ENCODE results near the gene MYO5A.
"Not testable (repeated sequence)": the region's sequence is repeated elsewhere in the genome, so short reads cannot be mapped to it uniquely, and the experiment has no call there.

The MYO5A gene

GRCh38 chr15:52503788-52504496 lies 24.7 kb downstream of the MYO5A start:
- DNase-seq, result no peak

GRCh38 chr15:52502608-52503007 lies 26.1 kb downstream of the MYO5A start:
- no peak for DNase-seq

GRCh38 chr15:52499506-52499905 lies 29.2 kb downstream of the MYO5A start:
- no peak for DNase-seq

- DNase-seq, result peak; percentile 58
Observed at GRCh38 chr15:52498706-52499105, 30.0 kb downstream of the MYO5A start.

- DNase-seq, result peak; percentile 49
Observed at GRCh38 chr15:52496776-52497470, 31.8 kb downstream of the MYO5A start.

- DNase-seq, result no peak
Observed at GRCh38 chr15:52496175-52496574, 32.5 kb downstream of the MYO5A start.

- DNase-seq, result no peak
Observed at GRCh38 chr15:52495125-52495524, 33.6 kb downstream of the MYO5A start.

GRCh38 chr15:52493968-52494367 lies 34.7 kb downstream of the MYO5A start:
- no peak for DNase-seq

- no peak for DNase-seq
Observed at GRCh38 chr15:52492132-52492531, 36.5 kb downstream of the MYO5A start.

- no peak for DNase-seq
Observed at GRCh38 chr15:52491472-52491871, 37.2 kb downstream of the MYO5A start.

- DNase-seq, result not testable (repeated sequence)
Observed at GRCh38 chr15:52489430-52489829, 39.2 kb downstream of the MYO5A start.

GRCh38 chr15:52488830-52489229 lies 39.9 kb downstream of the MYO5A start:
- no peak for DNase-seq

- no peak for DNase-seq
Observed at GRCh38 chr15:52486003-52486996, 42.4 kb downstream of the MYO5A start.

GRCh38 chr15:52485290-52485689 lies 43.4 kb downstream of the MYO5A start:
- no peak for DNase-seq

GRCh38 chr15:52483707-52484106 lies 45.0 kb downstream of the MYO5A start:
- DNase-seq, result peak; percentile 51

GRCh38 chr15:52481915-52482314 lies 46.8 kb downstream of the MYO5A start:
- peak; percentile 91 for DNase-seq

GRCh38 chr15:52480990-52481389 lies 47.7 kb downstream of the MYO5A start:
- DNase-seq, result no peak

GRCh38 chr15:52466716-52467115 lies 62.0 kb downstream of the MYO5A start:
- DNase-seq, result no peak

GRCh38 chr15:52466134-52466701 lies 62.5 kb downstream of the MYO5A start:
- DNase-seq, result no peak

- DNase-seq, result no peak
Observed at GRCh38 chr15:52464478-52464877, 64.2 kb downstream of the MYO5A start.

GRCh38 chr15:52464040-52464439 lies 64.6 kb downstream of the MYO5A start:
- no peak for DNase-seq

GRCh38 chr15:52463638-52464037 lies 65.0 kb downstream of the MYO5A start:
- DNase-seq, result no peak

GRCh38 chr15:52462806-52463360 lies 65.8 kb downstream of the MYO5A start:
- no peak for DNase-seq

All from fibroblast of upper back skin (primary cell).